DOHH2 (cell line): ENCODE measurements around the gene ANKRD60.

ENCODE experiments used
- H3F3A ChIP-seq: fragments of 200-600 bp; sonication (generic), shearing (Covaris generic); 2 replicates; pipeline ENCODE4 v1.6.0; 2016; ENCODE audit warnings: antibody characterized with exemption, mild to moderate bottlenecking; ENCODE audit not compliant: control insufficient read depth, insufficient read depth
- H3K27ac ChIP-seq: fragments of 200-600 bp; sonication (generic); 2 replicates; pipeline ENCODE4 v1.5.1; 2014; ENCODE audit warnings: low read depth, mild to moderate bottlenecking, low read length, moderate library complexity
- H3K27me3 ChIP-seq: fragments of 200-600 bp; sonication (generic); 2 replicates; pipeline ENCODE4 v1.6.1; 2014; ENCODE audit warnings: mild to moderate bottlenecking, low read length, mixed read lengths; ENCODE audit not compliant: control insufficient read depth
- H3K36me3 ChIP-seq: fragments of 200-600 bp; sonication (generic); 2 replicates; pipeline ENCODE4 v1.6.1; 2014; ENCODE audit warnings: mild to moderate bottlenecking, low read length, moderate library complexity, mixed read lengths; ENCODE audit not compliant: control insufficient read depth
- H3K4me1 ChIP-seq: fragments of 200-600 bp; sonication (generic); 2 replicates; pipeline ENCODE4 v1.6.1; 2014; ENCODE audit warnings: mild to moderate bottlenecking, low read length, mixed read lengths; ENCODE audit not compliant: control insufficient read depth
- H3K4me2 ChIP-seq: fragments of 200-600 bp; sonication (generic); 2 replicates; pipeline ENCODE4 v1.6.0; 2014; ENCODE audit warnings: mild to moderate bottlenecking, low read length, moderate library complexity
- H3K4me3 ChIP-seq: fragments of 200-600 bp; sonication (generic); 2 replicates; pipeline ENCODE4 v1.5.1; 2014; ENCODE audit warnings: mild to moderate bottlenecking, low read length, mixed read lengths
- H3K79me2 ChIP-seq: fragments of 200-600 bp; sonication (generic); 2 replicates; pipeline ENCODE4 v1.6.1; 2014; ENCODE audit warnings: mild to moderate bottlenecking, low read length, mixed read lengths; ENCODE audit not compliant: control insufficient read depth
- H3K9me2 ChIP-seq: fragments of 200-600 bp; sonication (generic); replicated peaks from 2 replicates; pipeline ENCODE4 v1.6.1; 2014; ENCODE audit warnings: mild to moderate bottlenecking, low read length, mixed read lengths; ENCODE audit not compliant: control insufficient read depth
- H3K9me3 ChIP-seq: fragments of 200-600 bp; sonication (generic); 2 replicates; pipeline ENCODE4 v1.6.1; 2014; ENCODE audit warnings: antibody characterized with exemption, low read length, mixed read lengths; ENCODE audit not compliant: control insufficient read depth, insufficient read depth
- H4K20me1 ChIP-seq: fragments of 200-600 bp; sonication (generic); 2 replicates; pipeline ENCODE4 v1.6.0; 2014; ENCODE audit warnings: low read depth, mild to moderate bottlenecking, antibody characterized with exemption, low read length, moderate library complexity; ENCODE audit not compliant: control insufficient read depth, insufficient read depth
- EZH2phosphoT487 ChIP-seq: fragments of 200-600 bp; sonication (generic); IDR thresholded peaks from 2 replicates; pipeline ENCODE4 v1.6.1; 2017; ENCODE audit warnings: borderline replicate concordance, mild to moderate bottlenecking, antibody characterized with exemption, low read length, moderate library complexity, mixed read lengths
- TF ChIP-seq, protein P1 (sequence below): fragments of 200-600 bp; sonication (generic); IDR thresholded peaks from one replicate; pipeline ENCODE4 v1.5.1; 2014; ENCODE audit warnings: antibody characterized with exemption, mild to moderate bottlenecking, low read depth, low read length; ENCODE audit not compliant: poor library complexity, severe bottlenecking

Gene ANKRD60

DNA sequence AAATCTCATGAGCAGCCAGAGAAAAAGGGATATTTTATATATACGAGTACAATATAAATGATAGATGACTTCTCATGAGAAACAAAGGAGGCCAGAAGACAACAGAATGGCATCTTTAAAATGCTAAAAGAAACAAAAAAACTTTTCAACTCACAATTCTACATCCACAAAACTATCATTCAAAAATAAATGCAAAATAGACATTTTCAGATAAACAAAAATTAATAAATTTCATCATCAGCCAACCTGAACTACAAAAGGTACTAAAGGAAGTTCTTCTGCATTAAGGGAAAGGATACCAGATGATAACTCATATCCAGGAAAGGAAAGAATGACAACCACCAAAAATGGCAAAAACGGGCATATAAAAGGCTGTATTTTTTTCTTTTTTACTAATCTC, 27.9 kb upstream of the ANKRD60 start:
- Histone ChIP-seq H3K4me3 (no peak overlapping the region), H3K4me2 (no peak overlapping the region), H3K79me2 (no peaks in the 10 kb centered on the region), H3K27me3 (no peaks in the 10 kb centered on the region), H3K36me3 (0 out of 2 replicates have a peak, but pooled peaks cover 2% of the 10 kb centered on the region), H3F3A (no peaks in the 10 kb centered on the region), H4K20me1 (no peaks in the 10 kb centered on the region), H3K9me3 (no peaks in the 10 kb centered on the region), H3K27ac (no peak overlapping the region), H3K4me1 (peaks cover 14% of the 10 kb centered on the region), H3K9me2 (no peaks in the 10 kb centered on the region)
- TF ChIP-seq, protein P1, sequence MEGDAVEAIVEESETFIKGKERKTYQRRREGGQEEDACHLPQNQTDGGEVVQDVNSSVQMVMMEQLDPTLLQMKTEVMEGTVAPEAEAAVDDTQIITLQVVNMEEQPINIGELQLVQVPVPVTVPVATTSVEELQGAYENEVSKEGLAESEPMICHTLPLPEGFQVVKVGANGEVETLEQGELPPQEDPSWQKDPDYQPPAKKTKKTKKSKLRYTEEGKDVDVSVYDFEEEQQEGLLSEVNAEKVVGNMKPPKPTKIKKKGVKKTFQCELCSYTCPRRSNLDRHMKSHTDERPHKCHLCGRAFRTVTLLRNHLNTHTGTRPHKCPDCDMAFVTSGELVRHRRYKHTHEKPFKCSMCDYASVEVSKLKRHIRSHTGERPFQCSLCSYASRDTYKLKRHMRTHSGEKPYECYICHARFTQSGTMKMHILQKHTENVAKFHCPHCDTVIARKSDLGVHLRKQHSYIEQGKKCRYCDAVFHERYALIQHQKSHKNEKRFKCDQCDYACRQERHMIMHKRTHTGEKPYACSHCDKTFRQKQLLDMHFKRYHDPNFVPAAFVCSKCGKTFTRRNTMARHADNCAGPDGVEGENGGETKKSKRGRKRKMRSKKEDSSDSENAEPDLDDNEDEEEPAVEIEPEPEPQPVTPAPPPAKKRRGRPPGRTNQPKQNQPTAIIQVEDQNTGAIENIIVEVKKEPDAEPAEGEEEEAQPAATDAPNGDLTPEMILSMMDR = no peak
- no peak for TF ChIP-seq EZH2phosphoT487

DNA sequence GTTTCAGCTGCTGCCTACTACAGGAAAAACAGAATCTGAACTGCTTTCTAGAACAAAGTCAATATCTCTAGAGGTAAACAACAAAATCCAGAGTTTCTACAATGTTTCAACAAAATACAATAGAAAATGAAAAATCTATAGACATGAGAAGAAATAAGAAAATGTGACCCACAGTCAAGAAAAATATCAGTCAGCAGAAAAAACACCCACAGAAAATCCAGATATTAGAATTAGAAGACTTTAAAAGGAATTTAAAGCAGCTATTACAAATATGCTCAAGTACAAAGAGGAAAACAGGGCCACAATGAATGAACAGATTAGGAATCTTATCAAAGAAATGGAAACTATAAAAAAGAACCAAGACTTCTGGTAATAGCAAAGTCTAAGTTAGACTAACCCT, 26.4 kb upstream of the ANKRD60 start:
- H4K20me1 ChIP-seq = no peaks in the 10 kb centered on the region
- peaks cover 14% of the 10 kb centered on the region for H3K4me1 ChIP-seq
- H3K27me3 ChIP-seq = no peaks in the 10 kb centered on the region
- 0 out of 2 replicates have a peak, but pooled peaks cover 2% of the 10 kb centered on the region for H3K36me3 ChIP-seq
- no peak overlapping the region for H3K4me2 ChIP-seq
- no peak overlapping the region for H3K4me3 ChIP-seq
- H3K9me3 ChIP-seq = no peaks in the 10 kb centered on the region
- TF ChIP-seq EZH2phosphoT487 = no peak
- TF ChIP-seq, protein P1 = no peak
- no peak overlapping the region for H3K27ac ChIP-seq
- no peaks in the 10 kb centered on the region for H3F3A ChIP-seq
- H3K9me2 ChIP-seq = no peaks in the 10 kb centered on the region
- no peaks in the 10 kb centered on the region for H3K79me2 ChIP-seq

DNA sequence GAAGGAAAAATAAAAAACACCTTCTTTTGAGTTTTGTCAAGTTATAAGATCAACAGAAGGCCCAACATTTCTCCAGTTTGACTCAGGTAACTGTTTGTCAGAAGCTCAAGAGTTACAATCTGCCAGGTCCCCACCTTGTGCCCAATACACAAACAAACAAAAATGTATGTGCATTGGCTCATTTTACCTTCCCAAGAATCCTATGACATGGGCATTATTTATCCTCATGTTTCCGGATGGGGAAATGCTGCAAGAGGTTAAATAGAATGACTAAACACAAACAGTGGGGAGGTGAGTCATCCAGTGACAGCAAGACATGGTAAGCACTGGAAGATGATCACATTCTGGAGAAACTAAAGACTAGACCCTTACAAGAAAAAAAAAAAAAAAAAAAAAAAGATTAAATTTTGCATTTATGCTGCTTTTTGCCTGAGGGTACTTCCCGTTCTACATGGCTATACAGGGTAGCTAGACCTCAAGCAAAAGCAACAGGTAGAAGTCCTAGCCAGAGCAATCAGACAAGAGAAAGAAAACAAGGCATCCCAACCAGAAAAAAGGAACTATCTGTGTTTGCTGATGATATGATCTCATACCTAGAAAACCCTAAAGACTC, 23.6 kb upstream of the ANKRD60 start:
- TF ChIP-seq, protein P1 = no peak
- TF ChIP-seq EZH2phosphoT487 = no peak
- H3K79me2 ChIP-seq = no peaks in the 10 kb centered on the region
- no peaks in the 10 kb centered on the region for H3K4me1 ChIP-seq
- H3K4me2 ChIP-seq = no peak overlapping the region
- no peaks in the 10 kb centered on the region for H3F3A ChIP-seq
- H3K9me2 ChIP-seq = no peaks in the 10 kb centered on the region
- H4K20me1 ChIP-seq = no peaks in the 10 kb centered on the region
- H3K36me3 ChIP-seq = 0 out of 2 replicates have a peak, but pooled peaks cover 2% of the 10 kb centered on the region
- H3K27me3 ChIP-seq = no peaks in the 10 kb centered on the region
- H3K9me3 ChIP-seq = no peaks in the 10 kb centered on the region
- no peak overlapping the region for H3K27ac ChIP-seq
- H3K4me3 ChIP-seq = no peak overlapping the region
